H9 (cell line): Measurements from ENCODE around the gene LGALS7B. TPM values are rescaled to one million over a fixed set of nuclear protein-coding genes. Genes with fewer than 3 reads are reported as not detected.

ENCODE experiments used
- DNase-seq: peaks from one replicate; pipeline ENCODE4 v3.0.0-alpha.2; 2017
- H2AFZ ChIP-seq: one replicate; pipeline ENCODE4 v1.6.1; 2013; ENCODE audit warnings: mild to moderate bottlenecking, low read length, control low read depth, moderate library complexity
- H2AK5ac ChIP-seq: 2 replicates; pipeline ENCODE4 v1.6.1; 2013; ENCODE audit warnings: low read length, control low read depth, mixed read lengths; ENCODE audit not compliant: insufficient read length
- H2BK120ac ChIP-seq: one replicate; pipeline ENCODE4 v1.6.1; 2013; ENCODE audit warnings: low read depth, mild to moderate bottlenecking, low read length, control low read depth, inconsistent platforms; ENCODE audit not compliant: poor library complexity, severe bottlenecking
- H2BK12ac ChIP-seq: 2 replicates; pipeline ENCODE4 v1.6.1; 2013; ENCODE audit warnings: low read length, control low read depth, mixed read lengths, low read depth; ENCODE audit not compliant: insufficient read length
- H2BK15ac ChIP-seq: 2 replicates; pipeline ENCODE4 v1.6.1; 2013; ENCODE audit warnings: low read depth, low read length, control low read depth
- H2BK20ac ChIP-seq: one replicate; pipeline ENCODE4 v1.6.1; 2013; ENCODE audit warnings: low read depth, mild to moderate bottlenecking, low read length, control low read depth, inconsistent platforms; ENCODE audit not compliant: poor library complexity, severe bottlenecking
- H2BK5ac ChIP-seq: 2 replicates; pipeline ENCODE4 v1.6.1; 2013; ENCODE audit warnings: low read length, control low read depth, mixed read lengths; ENCODE audit not compliant: insufficient read length
- H3K14ac ChIP-seq: 2 replicates; pipeline ENCODE4 v1.6.1; 2013; ENCODE audit warnings: low read length, control low read depth; ENCODE audit not compliant: insufficient read depth
- H3K18ac ChIP-seq: 2 replicates; pipeline ENCODE4 v1.6.1; 2013; ENCODE audit warnings: low read depth, mild to moderate bottlenecking, mixed read lengths, low read length, control low read depth; ENCODE audit not compliant: insufficient read length
- H3K23ac ChIP-seq: 2 replicates; pipeline ENCODE4 v1.6.1; 2013; ENCODE audit warnings: low read length, control low read depth, mixed read lengths, low read depth; ENCODE audit not compliant: insufficient read length
- H3K23me2 ChIP-seq: 2 replicates; pipeline ENCODE4 v1.6.1; 2013; ENCODE audit warnings: low read depth, mild to moderate bottlenecking, mixed read lengths, low read length, control low read depth; ENCODE audit not compliant: insufficient read length, poor library complexity, severe bottlenecking
- H3K27ac ChIP-seq: 2 replicates; pipeline ENCODE4 v1.5.1; 2013; ENCODE audit warnings: low read length, control low read depth, mixed read lengths, low read depth; ENCODE audit not compliant: insufficient read length
- H3K27me3 ChIP-seq: 2 replicates; pipeline ENCODE4 v1.6.1; 2013; ENCODE audit warnings: low read length, control low read depth, inconsistent platforms; ENCODE audit not compliant: insufficient read depth
- H3K4ac ChIP-seq: 2 replicates; pipeline ENCODE4 v1.6.1; 2013; ENCODE audit warnings: low read depth, mild to moderate bottlenecking, control low read depth, inconsistent platforms, low read length, moderate library complexity
- H3K4me1 ChIP-seq: 2 replicates; pipeline ENCODE4 v1.6.1; 2013; ENCODE audit warnings: low read length, control low read depth, inconsistent platforms; ENCODE audit not compliant: insufficient read depth
- H3K4me2 ChIP-seq: 2 replicates; pipeline ENCODE4 v1.6.1; 2013; ENCODE audit warnings: low read length, control low read depth, mixed read lengths; ENCODE audit not compliant: insufficient read length, insufficient read depth
- H3K56ac ChIP-seq: 2 replicates; pipeline ENCODE4 v1.6.1; 2013; ENCODE audit warnings: low read depth, mild to moderate bottlenecking, mixed read lengths, low read length, control low read depth; ENCODE audit not compliant: insufficient read length
- H3K79me1 ChIP-seq: 2 replicates; pipeline ENCODE4 v1.6.1; 2013; ENCODE audit warnings: low read depth, mild to moderate bottlenecking, moderate library complexity, low read length, control low read depth, inconsistent platforms; ENCODE audit not compliant: insufficient read depth, poor library complexity, severe bottlenecking
- H3K79me2 ChIP-seq: 2 replicates; pipeline ENCODE4 v1.6.1; 2013; ENCODE audit warnings: low read length, control low read depth, inconsistent platforms; ENCODE audit not compliant: insufficient read depth
- H3K9ac ChIP-seq: 2 replicates; pipeline ENCODE4 v1.6.1; 2013; ENCODE audit warnings: low read length, control low read depth, mixed read lengths; ENCODE audit not compliant: insufficient read length; ENCODE audit errors: extremely low read depth
- H3K9me3 ChIP-seq: one replicate; pipeline ENCODE4 v1.6.1; 2013; ENCODE audit warnings: low read depth, low read length, inconsistent platforms; ENCODE audit not compliant: control insufficient read depth
- H3T11ph ChIP-seq: one replicate; pipeline ENCODE4 v1.6.1; 2013; ENCODE audit warnings: mild to moderate bottlenecking, low read length, control low read depth, inconsistent platforms
- H4K20me1 ChIP-seq: one replicate; pipeline ENCODE4 v1.6.1; 2013; ENCODE audit not compliant: control insufficient read depth, insufficient read length, insufficient read depth
- H4K5ac ChIP-seq: 2 replicates; pipeline ENCODE4 v1.6.1; 2013; ENCODE audit warnings: low read depth, mild to moderate bottlenecking, mixed read lengths, low read length, control low read depth; ENCODE audit not compliant: insufficient read length
- H4K8ac ChIP-seq: replicated peaks from 2 replicates; pipeline ENCODE4 v1.6.1; 2013; ENCODE audit warnings: low read length, control low read depth, mixed read lengths, low read depth; ENCODE audit not compliant: insufficient read length
- H4K91ac ChIP-seq: 2 replicates; pipeline ENCODE4 v1.6.1; 2013; ENCODE audit warnings: low read depth, mild to moderate bottlenecking, moderate library complexity, mixed read lengths, low read length, control low read depth; ENCODE audit not compliant: insufficient read length
- H3K27ac Mint-ChIP-seq, 3 experiments: 2 replicates in 2 of 3; 3 replicates in 1 of 3; pipeline ENCODE4 v1.8.0; 2020 to 2021; ENCODE audit warnings: mixed read lengths in 3 of 3, mild to moderate bottlenecking in 1 of 3, moderate library complexity in 1 of 3
- H3K27me3 Mint-ChIP-seq: 2 replicates; pipeline ENCODE4 v1.8.0; 2021; ENCODE audit warnings: low read depth, mild to moderate bottlenecking, moderate library complexity, mixed read lengths
- H3K36me3 Mint-ChIP-seq, 3 experiments: 2 replicates in 2 of 3; 3 replicates in 1 of 3; pipeline ENCODE4 v1.8.0; 2020 to 2021; ENCODE audit warnings: low read depth in 3 of 3, mixed read lengths in 3 of 3; ENCODE audit not compliant: insufficient read depth in 1 of 3
- H3K4me1 Mint-ChIP-seq, 2 experiments: 2 replicates each; pipeline ENCODE4 v1.8.0; 2020; ENCODE audit warnings: mixed read lengths in 2 of 2
- H3K4me3 Mint-ChIP-seq, 2 experiments: 2 replicates in 1 of 2; 3 replicates in 1 of 2; pipeline ENCODE4 v1.8.0; 2020 to 2021; ENCODE audit warnings: mild to moderate bottlenecking in 2 of 2, mixed read lengths in 2 of 2, moderate library complexity in 1 of 2
- H3K9me3 Mint-ChIP-seq, 2 experiments: 2 replicates in 1 of 2; 3 replicates in 1 of 2; pipeline ENCODE4 v1.8.0; 2020; ENCODE audit warnings: mild to moderate bottlenecking in 2 of 2, mixed read lengths in 2 of 2, moderate library complexity in 1 of 2
- WGBS: extraction: QIAGEN DNeasy Blood & Tissue Kit; methylation state at CpG from one replicate; pipeline ENCODE4 v1.1.7; 2013; ENCODE audit warnings: missing lambda C conversion rate, low lambda C conversion rate, mixed read lengths; ENCODE audit not compliant: insufficient read length; ENCODE audit errors: extremely low coverage; 5-methylcytosine and 5-hydroxymethylcytosine counted together
- total RNA-seq: library from RNA; stranded (reverse); gene quantifications from 2 replicates; pipeline ENCODE4 v1.2.1, GENCODE V29; 2021
- TF ChIP-seq, protein P1 (sequence below): fragments of 200-600 bp; sonication (generic); conservative IDR thresholded peaks from 3 replicates; pipeline ENCODE4 v1.8.0; 2021; ENCODE audit warnings: antibody characterized with exemption, mild to moderate bottlenecking

LGALS7B gene
- total RNA-seq, 1 experiment from 2014 or later = 0.90 TPM

DNA sequence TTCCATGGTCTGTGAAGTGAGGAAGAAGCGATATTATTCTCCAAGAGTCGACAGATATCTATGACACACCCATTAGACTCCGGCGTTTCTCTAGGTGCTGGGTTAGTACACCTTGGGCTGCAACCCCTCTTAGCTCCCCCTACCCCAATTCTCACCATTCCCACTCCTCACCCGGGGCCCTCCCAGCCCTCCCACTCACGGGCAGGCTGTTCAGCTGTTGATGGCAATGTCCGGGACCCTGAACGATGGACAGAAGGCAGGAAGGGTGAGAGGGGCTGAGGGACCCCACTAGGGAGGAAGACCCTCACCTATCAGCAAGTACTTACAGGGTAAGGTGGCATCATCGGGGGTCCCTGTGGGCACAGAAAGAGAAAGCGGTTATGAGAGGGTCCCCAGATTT, 14.5 kb downstream of the LGALS7B start:
- no peaks in the 10 kb centered on the region for H4K20me1 ChIP-seq
- no peak overlapping the region for H3K56ac ChIP-seq
- no peak overlapping the region for H3T11ph ChIP-seq
- H3K18ac ChIP-seq = no peak overlapping the region
- no peaks in the 10 kb centered on the region for H3K4me1 ChIP-seq
- WGBS = no CpG with 5 or more reads among the region's 10 CpGs
- DNase-seq = no peak
- no peak overlapping the region for H2AFZ ChIP-seq
- no peak overlapping the region for H3K9ac ChIP-seq
- H4K8ac ChIP-seq = no peak overlapping the region
- H2BK20ac ChIP-seq = no peak overlapping the region
- no peaks in the 10 kb centered on the region for H3K27me3 ChIP-seq
- no peak overlapping the region for H3K4me2 ChIP-seq
- no peaks in the 10 kb centered on the region; the same call in 1 of the 2 replicates for H3K79me2 ChIP-seq
- no peak overlapping the region for H3K23ac ChIP-seq
- Mint-ChIP-seq H3K27ac (no peak overlapping the region), H3K27me3 (peaks cover 6% of the 10 kb centered on the region; the same call in 1 of the 2 replicates), H3K9me3 (peaks cover 2 to 6% of the 10 kb centered on the region in 2 experiments; a peak in 3 of 5 replicates), H3K4me1 (peaks cover 3 to 6% of the 10 kb centered on the region in 2 experiments; a peak in 3 of 4 replicates), H3K4me3 (no peak overlapping the region), H3K36me3 (peaks cover 0 to 9% (median 2%) of the 10 kb centered on the region in 3 experiments; a peak in 2 of 7 replicates)
- no peak overlapping the region for H4K5ac ChIP-seq
- TF ChIP-seq, protein P1, sequence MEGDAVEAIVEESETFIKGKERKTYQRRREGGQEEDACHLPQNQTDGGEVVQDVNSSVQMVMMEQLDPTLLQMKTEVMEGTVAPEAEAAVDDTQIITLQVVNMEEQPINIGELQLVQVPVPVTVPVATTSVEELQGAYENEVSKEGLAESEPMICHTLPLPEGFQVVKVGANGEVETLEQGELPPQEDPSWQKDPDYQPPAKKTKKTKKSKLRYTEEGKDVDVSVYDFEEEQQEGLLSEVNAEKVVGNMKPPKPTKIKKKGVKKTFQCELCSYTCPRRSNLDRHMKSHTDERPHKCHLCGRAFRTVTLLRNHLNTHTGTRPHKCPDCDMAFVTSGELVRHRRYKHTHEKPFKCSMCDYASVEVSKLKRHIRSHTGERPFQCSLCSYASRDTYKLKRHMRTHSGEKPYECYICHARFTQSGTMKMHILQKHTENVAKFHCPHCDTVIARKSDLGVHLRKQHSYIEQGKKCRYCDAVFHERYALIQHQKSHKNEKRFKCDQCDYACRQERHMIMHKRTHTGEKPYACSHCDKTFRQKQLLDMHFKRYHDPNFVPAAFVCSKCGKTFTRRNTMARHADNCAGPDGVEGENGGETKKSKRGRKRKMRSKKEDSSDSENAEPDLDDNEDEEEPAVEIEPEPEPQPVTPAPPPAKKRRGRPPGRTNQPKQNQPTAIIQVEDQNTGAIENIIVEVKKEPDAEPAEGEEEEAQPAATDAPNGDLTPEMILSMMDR = no peak
- H3K27ac ChIP-seq = no peak overlapping the region
- H3K9me3 ChIP-seq = no peaks in the 10 kb centered on the region
- H2BK5ac ChIP-seq = no peak overlapping the region
- no peaks in the 10 kb centered on the region for H3K23me2 ChIP-seq
- H3K14ac ChIP-seq = no peak overlapping the region
- H2BK12ac ChIP-seq = no peak overlapping the region
- H4K91ac ChIP-seq = no peak overlapping the region
- H3K4ac ChIP-seq = no peak overlapping the region
- no peak overlapping the region for H2BK120ac ChIP-seq
- H3K79me1 ChIP-seq = no peaks in the 10 kb centered on the region
- H2BK15ac ChIP-seq = no peak overlapping the region
- no peak overlapping the region for H2AK5ac ChIP-seq
